Retinal pigment epithelial cell (primary cell): ENCODE data around the gene NAT8L.

Experiments
- DNase-seq: peaks from one replicate; pipeline ENCODE4 v3.0.0-alpha.2; 2010; ENCODE audit warnings: low read depth
- H3K4me3 ChIP-seq: 2 replicates; pipeline ENCODE4 v1.5.1; 2011; ENCODE audit warnings: mild to moderate bottlenecking, low read length, control low read depth, moderate library complexity
- CTCF ChIP-seq: conservative IDR thresholded peaks from 2 replicates; pipeline ENCODE4 v1.5.1; 2011; ENCODE audit warnings: low read depth, low read length, control low read depth, inconsistent platforms

Gene NAT8L

GRCh38 chr4:2066571-2067445, 7.7 kb downstream of the NAT8L start:
- TF ChIP-seq CTCF = no peak
- DNase-seq = no peak
- H3K4me3 ChIP-seq = no peak overlapping the region

- DNase-seq = no peak
- TF ChIP-seq CTCF = no peak
- H3K4me3 ChIP-seq = no peak overlapping the region
These were observed 8.5 kb downstream of the NAT8L start for GRCh38 chr4:2067446-2068197.

- TF ChIP-seq CTCF = no peak
- H3K4me3 ChIP-seq = no peak overlapping the region
- DNase-seq = no peak
These were observed 9.0 kb downstream of the NAT8L start for GRCh38 chr4:2068198-2068470.

- TF ChIP-seq CTCF = no peak
- DNase-seq = no peak
These were observed 9.4 kb downstream of the NAT8L start for GRCh38 chr4:2068566-2068965.

GRCh38 chr4:2069161-2069971, 10.2 kb downstream of the NAT8L start:
- no peak overlapping the region for H3K4me3 ChIP-seq
- TF ChIP-seq CTCF = no peak
- no peak for DNase-seq

More at GRCh38 chr4:2068566-2068965, 9.4 kb downstream of the NAT8L start:
- no peak overlapping the region for H3K4me3 ChIP-seq

GRCh38 chr4:2069986-2070385, 10.9 kb downstream of the NAT8L start:
- no peak overlapping the region for H3K4me3 ChIP-seq
- no peak for TF ChIP-seq CTCF
- no peak for DNase-seq
